Adipose tissue (tissue), 3 donors: ENCODE measurements around the gene FAM181A. TPM values are rescaled to one million over a fixed set of nuclear protein-coding genes. Genes with fewer than 3 reads are reported as not detected.

Source experiments
- H3K27ac ChIP-seq: one replicate; pipeline ENCODE4 v1.5.1; 2013; ENCODE audit warnings: low read depth, low read length
- WGBS, 3 donors: extraction: QIAGEN DNeasy Blood & Tissue Kit; methylation state at CpG; one replicate each; pipeline ENCODE4 v1.1.7; 2013; 5-methylcytosine and 5-hydroxymethylcytosine counted together
- polyA plus RNA-seq, 3 donors: library from polyadenylated mRNA; stranded (reverse); fragments of 200-250 nt; gene quantifications; one replicate each; pipeline ENCODE4 v1.2.3, GENCODE V29; 2013
- donor health status: healthy with polysubstance abuse.
- donor health status: Bipolar disorder and iron deficiency.
- donor health status: healthy.

The FAM181A gene
- polyA plus RNA-seq, 3 donors, result not detected

GRCh38 chr14:93901813-93902212 is 25.3 kb upstream of the FAM181A start:
- 18 to 43% (median 40%) methylated on average over 6 of the region's 6 CpGs for WGBS, 3 donors
- H3K27ac ChIP-seq, result no peak overlapping the region

GRCh38 chr14:93902619-93903307 is 24.4 kb upstream of the FAM181A start:
- no peak overlapping the region for H3K27ac ChIP-seq
- 80 to 87% (median 84%) methylated on average over 13 of the region's 13 CpGs for WGBS, 3 donors

DNA sequence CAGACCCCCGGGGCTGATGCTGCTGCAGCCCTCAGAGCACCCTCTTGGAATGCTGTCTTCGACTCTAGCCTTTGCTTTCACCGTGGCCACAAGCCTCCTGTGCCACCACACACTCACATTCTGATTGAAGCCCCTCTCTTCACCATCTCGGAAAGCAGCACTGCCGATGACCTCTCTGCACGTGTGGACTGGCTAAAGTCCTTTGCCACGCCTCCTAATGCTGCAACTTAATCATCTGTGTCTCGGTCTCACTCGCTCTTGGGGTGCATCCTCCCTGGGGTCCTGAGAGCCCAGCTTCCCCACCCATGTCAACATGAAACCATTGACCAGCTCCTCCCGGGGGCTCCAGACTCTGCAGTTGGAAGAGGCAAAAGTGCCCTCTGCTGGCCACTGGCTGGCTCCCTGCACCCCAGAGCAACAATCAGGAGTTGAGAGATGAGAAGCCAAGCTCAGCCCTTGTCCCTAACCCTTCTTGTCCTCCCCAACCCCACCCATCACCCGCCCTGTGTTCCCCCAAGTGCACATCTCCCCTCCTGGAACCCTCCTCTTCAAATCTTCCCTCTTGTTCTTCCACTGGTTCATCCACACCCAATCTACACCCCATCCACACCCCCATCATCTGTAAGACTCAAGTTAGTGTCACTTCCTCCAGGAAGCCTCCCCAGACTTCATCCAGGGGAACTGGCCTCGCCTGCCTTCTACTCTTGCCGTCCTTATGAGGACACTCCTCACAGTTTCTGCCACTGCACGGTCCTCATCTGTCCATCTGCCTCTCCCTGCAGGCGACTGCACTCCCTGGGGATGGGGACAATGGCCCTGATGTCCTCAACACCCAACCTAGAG is 23.6 kb upstream of the FAM181A start:
- WGBS, 3 donors, result 48 to 53% (median 51%) methylated on average over 15 of the region's 15 CpGs
- no peak overlapping the region for H3K27ac ChIP-seq

- 78 to 82% (median 80%) methylated on average over 4 of the region's 4 CpGs for WGBS, 3 donors
- H3K27ac ChIP-seq, result no peak overlapping the region
Observed at GRCh38 chr14:93905623-93906022, 21.5 kb upstream of the FAM181A start.

DNA sequence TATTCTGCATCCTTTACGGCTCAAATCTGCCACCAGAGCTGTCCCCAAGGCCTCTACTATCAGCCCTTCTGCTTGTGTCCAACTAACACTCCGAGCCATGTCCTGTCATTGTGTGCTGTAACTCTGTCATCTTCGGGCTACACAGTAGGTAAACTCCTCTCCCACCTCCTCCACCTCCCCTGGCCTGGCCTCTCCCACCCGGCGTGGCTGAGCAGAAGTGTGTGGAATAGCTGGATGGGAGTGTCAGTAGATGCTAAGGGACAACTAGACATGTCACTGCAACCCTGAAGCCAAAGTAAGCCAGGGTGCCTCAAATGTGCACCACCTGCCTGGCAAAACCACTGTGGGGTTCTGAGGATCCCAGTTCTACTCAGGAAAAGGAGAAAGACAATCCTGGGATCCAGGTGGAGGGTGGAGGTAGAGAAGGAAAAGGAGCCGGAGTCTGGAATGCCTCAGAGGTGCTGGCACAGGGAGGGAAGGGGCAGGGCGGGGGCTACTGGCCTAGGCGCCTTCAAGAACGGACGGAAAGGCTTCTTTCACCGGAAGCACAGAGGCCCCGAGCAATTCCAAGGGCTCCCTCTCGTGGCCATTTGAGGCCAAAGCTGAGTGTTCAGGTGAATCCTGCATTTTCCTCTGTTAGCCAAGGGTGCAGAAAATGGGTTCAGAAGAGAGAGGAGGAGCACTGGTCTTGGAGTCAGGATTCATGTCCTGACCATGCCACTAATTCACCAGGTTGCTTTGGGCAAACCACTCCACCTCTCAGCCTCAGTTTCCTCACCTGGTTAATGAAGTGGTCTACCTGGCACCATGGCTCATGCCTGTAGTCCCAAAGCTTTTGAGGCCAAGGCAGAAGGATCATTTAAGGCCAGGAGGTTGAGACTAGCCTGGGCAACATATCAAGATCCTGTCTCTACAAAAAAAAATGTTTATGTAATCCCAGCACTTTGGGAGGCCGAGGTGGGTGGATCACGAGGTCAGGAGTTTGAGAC is 20.5 kb upstream of the FAM181A start:
- 53 to 55% (median 54%) methylated on average over 15 of the region's 15 CpGs for WGBS, 3 donors
- no peak overlapping the region for H3K27ac ChIP-seq

DNA sequence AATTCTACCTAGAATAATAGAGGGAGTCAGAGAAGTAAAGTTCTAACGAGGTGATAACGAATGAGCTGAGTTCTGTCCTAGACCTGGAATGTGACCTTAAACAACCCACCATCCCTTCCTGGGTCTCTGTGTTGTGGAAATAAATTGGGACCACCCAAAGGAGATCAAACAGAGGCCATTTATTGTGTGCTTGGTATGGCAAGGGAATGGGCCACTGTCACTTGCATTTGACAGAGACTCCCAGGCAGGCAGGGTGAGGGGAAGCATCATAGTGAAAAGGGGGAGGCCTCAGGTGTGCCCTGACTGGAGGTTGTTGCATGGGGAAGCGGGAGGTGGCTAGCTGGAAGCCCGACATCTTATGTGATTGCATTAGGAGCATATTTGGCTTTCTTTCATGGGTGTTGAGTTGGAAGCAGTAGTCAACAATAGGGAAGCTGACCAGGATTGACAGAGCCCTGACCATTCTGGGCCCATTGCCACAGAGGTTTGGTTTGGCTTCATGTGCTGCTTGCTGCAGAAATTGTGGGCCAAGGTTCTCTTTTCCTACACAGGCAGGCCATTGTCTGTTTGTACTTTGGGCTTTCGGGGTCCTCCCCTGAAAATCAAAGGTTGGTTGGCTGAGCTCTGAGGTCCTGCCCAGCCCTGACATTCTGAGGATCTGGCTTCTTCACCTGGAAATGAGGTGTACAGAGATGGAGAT is 17.6 kb upstream of the FAM181A start:
- no peak overlapping the region for H3K27ac ChIP-seq
- 80 to 84% (median 83%) methylated on average over 5 of the region's 5 CpGs for WGBS, 3 donors

- H3K27ac ChIP-seq, result no peak overlapping the region
- WGBS, 3 donors, result 70 to 83% (median 78%) methylated on average over 5 of the region's 5 CpGs
Observed at GRCh38 chr14:93911975-93912615, 15.0 kb upstream of the FAM181A start.

GRCh38 chr14:93912782-93913181 is 14.4 kb upstream of the FAM181A start:
- no peak overlapping the region for H3K27ac ChIP-seq
- WGBS, 3 donors, result 71 to 80% (median 72%) methylated on average over 4 of the region's 4 CpGs

DNA sequence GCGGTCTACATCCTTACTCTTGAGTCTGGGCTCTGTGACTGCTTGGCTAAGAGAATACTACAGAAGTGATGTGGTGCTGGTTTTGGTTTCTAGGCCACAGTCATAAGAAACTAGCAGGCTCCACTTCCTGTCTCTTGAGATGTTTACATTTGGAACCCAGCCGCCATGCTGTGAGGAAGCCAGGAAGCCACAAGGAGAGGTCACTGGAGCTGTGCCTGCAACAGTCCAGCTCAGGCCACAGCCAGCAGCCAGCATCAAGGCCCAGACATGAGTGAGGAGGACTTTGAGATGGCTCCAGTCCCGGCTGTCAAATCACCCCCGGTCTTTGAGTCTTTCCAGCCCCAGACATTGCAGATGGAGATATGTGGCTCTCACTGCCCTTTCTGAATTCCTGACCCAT is 12.9 kb upstream of the FAM181A start:
- H3K27ac ChIP-seq, result no peak overlapping the region
- WGBS, 3 donors, result 80 to 83% (median 80%) methylated on average over 4 of the region's 4 CpGs

GRCh38 chr14:93915070-93915705 is 12.0 kb upstream of the FAM181A start:
- 74 to 80% (median 74%) methylated on average over 14 of the region's 14 CpGs for WGBS, 3 donors
- H3K27ac ChIP-seq, result no peak overlapping the region

DNA sequence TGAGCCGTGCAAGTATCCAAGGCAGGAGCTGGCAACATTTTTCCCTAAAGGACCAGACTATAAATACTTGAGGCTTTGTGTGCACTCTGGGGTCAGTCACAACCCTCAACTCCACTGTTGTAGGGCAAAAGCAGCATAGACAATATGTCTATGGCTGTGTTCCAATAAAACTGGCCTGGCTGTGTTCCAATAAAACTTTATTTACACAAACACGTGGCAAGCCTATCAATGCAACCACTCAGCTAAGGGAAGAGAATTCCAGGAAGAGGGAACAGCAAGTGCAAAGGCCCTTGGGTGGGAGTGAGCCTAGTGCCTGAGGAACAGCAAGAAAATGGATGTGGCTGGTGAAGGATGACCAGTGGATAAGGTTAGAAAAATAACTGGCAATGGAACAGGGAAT is 11.3 kb upstream of the FAM181A start:
- 20 to 33% (median 29%) methylated on average over 2 of the region's 2 CpGs for WGBS, 3 donors
- no peak overlapping the region for H3K27ac ChIP-seq

DNA sequence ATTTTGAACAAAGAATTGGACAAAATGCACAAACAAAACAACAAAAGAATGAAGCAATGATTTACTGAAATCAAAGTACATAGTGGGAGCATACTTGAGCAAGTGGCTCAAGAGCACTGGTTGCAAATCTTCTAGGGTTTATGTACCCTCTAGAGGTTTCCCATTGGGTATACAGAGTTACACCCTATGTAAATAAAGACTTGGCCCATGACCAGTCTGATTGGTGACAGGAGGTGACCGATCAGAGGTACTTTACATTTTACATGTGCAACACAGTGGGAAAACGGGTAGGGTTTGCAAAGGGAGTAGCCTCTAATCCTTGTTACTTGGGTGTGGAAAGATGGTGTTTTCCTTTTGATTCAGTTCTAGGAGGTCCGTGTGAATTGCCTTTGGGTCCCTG is 10.6 kb upstream of the FAM181A start:
- H3K27ac ChIP-seq, result no peak overlapping the region
- 56 to 61% (median 61%) methylated on average over 3 of the region's 3 CpGs for WGBS, 3 donors

GRCh38 chr14:93917141-93917540 is 10.0 kb upstream of the FAM181A start:
- H3K27ac ChIP-seq, result no peak overlapping the region
- WGBS, 3 donors, result 84 to 87% (median 86%) methylated on average over 7 of the region's 7 CpGs

DNA sequence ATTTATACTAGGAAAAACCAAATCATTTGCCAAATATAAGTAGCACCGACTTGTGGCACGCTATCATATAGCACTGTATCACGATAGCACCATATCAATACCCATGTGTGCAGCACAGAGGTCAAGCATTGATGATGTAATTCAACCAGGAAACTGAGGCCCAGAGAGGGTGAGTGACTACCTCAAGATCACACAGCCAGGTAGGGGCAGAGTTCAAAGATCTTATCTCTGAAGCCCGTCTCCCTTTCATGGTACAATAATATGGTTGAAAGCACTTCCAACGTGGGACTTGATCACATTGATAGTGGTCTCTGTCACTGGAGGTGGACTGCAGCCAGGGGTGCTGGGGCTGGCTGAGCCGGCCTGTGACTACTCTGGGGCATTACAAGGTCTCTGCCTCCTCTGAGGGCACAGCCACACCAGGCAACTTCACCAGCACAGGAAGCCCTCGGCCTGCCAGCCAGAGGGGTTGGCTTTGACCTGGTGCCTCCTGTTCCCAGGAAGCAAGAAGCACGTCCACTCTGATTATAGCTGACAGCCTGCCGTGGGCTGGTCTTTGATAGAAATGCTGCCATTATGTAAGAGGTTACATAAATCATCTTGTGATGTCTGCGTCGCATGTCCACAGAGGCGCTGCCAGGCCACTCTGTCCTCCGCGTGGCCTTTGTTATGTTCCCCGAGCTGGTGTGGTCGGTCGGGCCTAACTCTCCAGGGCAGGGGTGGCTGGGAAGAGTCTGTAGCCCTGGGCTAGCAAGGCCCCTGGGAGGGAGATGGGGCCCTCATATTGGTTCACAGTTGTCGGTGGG is 5.9 kb upstream of the FAM181A start:
- 70 to 86% (median 81%) methylated on average over 18 of the region's 18 CpGs for WGBS, 3 donors

GRCh38 chr14:93923626-93924025 is 3.5 kb upstream of the FAM181A start:
- no peak overlapping the region for H3K27ac ChIP-seq
- 85 to 87% (median 86%) methylated on average over 8 of the region's 8 CpGs for WGBS, 3 donors

More for the DNA sequence above, 5.9 kb upstream of the FAM181A start:
- H3K27ac ChIP-seq, result no peak overlapping the region

DNA sequence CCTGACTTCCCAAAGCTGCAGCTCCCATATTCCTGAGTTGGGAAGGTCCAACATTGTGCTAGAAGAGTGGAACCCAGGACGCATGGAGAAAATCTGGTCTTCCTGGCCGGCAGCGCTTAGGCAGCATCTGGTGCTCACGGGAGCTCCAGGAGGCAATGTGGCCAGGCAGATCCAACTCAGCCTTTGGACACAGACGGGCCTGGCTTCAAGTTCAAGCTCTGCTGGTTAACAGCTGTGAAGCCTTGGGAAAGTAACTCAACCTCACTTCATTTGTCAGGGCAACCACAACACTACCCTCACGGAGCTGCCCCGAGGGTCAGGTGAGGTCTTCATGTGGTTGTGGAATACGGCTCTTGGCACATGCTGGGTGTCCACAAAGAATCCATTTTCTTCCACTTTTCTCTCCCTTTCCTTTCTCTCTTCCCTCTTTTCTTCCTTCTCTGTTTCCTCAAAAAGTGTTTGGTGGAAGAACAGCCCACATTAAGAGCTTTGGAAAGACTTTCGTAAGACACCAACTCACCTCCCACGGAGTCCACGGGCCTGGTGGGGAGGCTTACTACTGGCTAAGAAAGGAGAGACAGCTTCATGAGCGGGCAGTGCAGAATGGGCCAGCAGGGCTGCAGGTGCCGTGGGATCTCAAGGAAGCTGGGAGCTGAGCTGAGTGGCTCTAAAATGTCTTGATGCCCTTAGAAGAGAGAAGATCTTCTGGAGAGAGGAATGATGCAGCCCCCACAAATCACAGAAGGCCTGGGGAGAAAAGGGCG is 2.4 kb upstream of the FAM181A start:
- WGBS, 3 donors, result 86 to 90% (median 87%) methylated on average over 14 of the region's 14 CpGs
- no peak overlapping the region for H3K27ac ChIP-seq
